Stimulated activated CD8-positive, alpha-beta memory T cell treated with anti-CD3 and anti-CD28 coated beads, Interleukin-12 subunit alpha, Interleukin-12 subunit beta, amount 100 ng/mL, for 24 hours (primary cell): Measurements from ENCODE around the gene ZC3H18.

Experiments used
- DNase-seq: peaks from one replicate; pipeline ENCODE4 v3.0.0-alpha.2; 2020; ENCODE audit errors: extremely low read depth

ZC3H18 gene

DNA sequence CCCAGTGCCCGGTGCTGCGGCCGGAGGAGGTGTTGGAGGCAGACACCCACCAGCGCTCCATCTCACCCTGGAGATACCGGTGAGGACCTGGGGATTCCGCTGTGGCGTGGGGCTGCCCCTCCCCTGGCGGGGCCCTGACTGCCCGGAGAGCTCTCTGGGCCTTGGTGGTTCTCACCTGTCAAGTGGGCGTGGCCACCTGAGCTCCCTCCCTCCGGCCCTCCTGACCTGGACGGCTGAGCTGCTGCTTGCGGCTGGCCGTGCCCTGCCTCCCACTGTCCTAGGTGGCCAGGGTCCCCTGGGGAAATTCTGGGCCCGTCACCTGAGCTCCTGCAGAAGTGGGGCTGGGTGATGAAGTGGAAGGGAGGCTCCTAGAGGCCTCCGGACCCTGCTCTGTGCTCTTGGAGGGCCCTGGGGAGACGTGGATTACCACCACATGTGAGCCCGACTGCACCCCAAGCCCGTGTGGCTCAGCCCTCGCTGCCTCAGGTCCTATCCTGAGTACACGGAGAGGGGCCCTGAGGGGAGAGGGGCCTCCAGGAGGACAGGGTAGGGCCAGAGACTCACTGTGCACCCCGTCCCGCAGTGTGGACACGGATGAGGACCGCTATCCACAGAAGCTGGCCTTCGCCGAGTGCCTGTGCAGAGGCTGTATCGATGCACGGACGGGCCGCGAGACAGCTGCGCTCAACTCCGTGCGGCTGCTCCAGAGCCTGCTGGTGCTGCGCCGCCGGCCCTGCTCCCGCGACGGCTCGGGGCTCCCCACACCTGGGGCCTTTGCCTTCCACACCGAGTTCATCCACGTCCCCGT is 69.2 kb downstream of the ZC3H18 start:
- no peak for DNase-seq

GRCh38 chr16:88640039-88640495 is 69.9 kb downstream of the ZC3H18 start:
- DNase-seq, result no peak

GRCh38 chr16:88640498-88641247 is 70.5 kb downstream of the ZC3H18 start:
- no peak for DNase-seq

DNA sequence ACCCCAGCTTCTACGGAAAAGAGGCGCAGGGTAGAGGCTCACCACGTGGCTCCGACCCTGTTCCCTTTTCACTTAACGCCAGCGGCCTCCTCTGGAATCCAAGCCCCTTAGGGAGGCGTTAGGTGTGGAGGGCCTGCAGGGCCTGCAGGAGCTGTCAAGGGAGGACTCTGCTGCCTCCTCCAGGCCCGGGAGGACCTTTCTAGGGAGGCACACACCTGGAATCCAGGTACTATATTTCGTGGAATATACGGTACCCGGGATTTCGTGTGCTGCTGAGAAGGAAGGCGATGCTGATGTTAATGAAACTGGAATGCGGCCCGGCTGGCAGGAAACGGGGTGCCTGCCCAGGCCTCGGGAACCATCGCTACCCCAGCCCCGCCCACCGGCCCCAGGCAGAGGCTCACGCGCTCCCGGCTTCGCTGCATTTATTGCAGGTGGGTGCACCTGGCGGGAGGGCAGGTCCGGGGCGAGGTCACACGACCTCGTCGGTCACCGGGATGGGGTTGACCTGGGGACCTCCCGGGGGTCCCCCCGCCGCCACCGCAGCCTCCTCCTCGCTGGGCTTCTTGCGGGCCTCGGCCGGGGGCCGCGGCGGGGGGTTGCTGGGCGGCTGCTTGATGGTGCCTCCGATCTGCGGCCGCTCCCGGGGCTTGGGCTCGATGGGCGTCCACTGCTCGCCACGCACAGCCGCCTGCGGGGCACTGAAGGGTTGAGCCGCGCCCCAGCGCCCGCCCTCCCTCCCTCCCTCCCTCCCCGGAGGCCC is 72.9 kb downstream of the ZC3H18 start:
- DNase-seq, result no peak

- DNase-seq, result no peak
These were observed 73.4 kb downstream of the ZC3H18 start for GRCh38 chr16:88643644-88643932.

- DNase-seq, result no peak
These were observed 75.3 kb downstream of the ZC3H18 start for GRCh38 chr16:88645455-88645854.

DNA sequence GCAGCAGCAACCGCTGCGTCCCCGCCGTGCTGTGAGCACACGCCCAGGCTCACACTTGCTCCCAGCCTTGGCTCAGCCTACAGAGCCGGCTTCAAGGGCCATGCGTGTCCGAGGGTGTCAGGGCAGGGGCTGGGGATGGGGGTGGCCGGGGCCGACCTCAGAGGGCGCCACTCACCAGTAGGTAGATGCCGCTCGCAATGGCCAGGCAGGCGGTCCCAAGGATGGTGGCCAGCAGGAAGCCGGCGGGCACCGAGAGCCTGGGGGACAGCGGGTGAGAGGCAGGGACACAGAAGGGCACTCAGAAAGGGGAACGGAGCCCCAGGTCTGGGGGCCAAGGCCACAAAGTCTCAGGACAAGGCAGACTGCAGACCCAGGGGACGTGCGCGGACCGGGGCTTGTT is 75.7 kb downstream of the ZC3H18 start:
- no peak for DNase-seq

- no peak for DNase-seq
These were observed 76.3 kb downstream of the ZC3H18 start for GRCh38 chr16:88646345-88647034.

- no peak for DNase-seq
These were observed 77.2 kb downstream of the ZC3H18 start for GRCh38 chr16:88647178-88648070.

- DNase-seq, result no peak
These were observed 79.2 kb downstream of the ZC3H18 start for GRCh38 chr16:88649195-88649923.

GRCh38 chr16:88649924-88650748 is 79.9 kb downstream of the ZC3H18 start:
- DNase-seq, result no peak

DNA sequence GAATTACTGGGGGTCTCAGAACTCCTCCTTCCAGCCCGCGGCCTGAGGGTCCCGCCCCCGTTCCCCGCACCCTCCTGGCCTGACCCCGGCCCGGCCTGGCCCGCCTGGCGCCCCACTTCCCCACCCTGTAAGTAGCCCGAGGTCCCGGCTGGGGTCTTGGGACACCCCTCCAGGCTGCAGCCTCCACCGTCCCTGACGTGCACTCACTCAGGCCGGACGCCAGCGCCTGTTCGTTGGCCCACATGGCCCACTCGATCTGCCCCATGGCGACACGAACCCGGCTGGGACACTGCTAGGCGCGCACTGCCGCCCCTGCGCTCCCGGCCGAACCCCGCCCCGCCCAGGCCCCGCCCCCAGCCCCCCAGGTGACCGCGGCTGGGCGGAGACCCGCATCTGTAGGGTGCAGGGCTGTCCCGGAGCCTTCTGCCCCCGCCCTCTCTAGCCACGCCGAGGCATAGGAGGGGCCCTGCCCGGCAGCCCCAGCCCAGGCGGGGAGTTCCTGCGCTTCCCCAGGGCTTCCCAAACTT is 80.6 kb downstream of the ZC3H18 start, which contains the start of gene CYBA:
CYBA (minus strand) TSS at position 305 of the 527 bp plus-strand sequence; CDS start at position 265, 40 bp downstream.
- DNase-seq, result peak; percentile 57

- DNase-seq, result peak; percentile 66
These were observed 81.2 kb downstream of the ZC3H18 start for GRCh38 chr16:88651276-88651988.

- no peak for DNase-seq
These were observed 82.0 kb downstream of the ZC3H18 start for GRCh38 chr16:88651989-88652761.

- DNase-seq, result no peak
These were observed 82.5 kb downstream of the ZC3H18 start for GRCh38 chr16:88652762-88653063.

DNA sequence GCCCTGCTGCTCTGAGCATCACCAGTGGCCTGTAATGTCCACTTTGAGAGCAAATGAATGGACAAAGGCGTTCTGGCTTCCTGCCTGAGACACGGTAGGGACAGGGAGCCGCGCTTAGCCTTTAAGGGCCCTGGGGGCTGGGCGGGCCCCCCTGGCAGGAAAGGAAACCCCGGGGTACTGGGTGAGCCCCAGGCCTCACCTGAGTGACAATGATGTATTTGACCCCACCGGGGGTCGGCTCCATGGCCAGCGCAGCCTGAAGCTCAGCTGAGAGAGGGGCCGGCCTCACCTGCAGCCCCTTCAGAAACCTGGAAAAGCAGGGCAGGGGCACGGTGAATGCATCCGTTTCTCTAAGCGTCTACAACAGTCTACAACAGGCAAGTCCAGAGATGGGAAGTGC is 82.9 kb downstream of the ZC3H18 start:
- DNase-seq, result no peak

- DNase-seq, result no peak
These were observed 83.6 kb downstream of the ZC3H18 start for GRCh38 chr16:88653596-88654362.
